ENCODE results near the gene SERPIND1.

- TF ChIP-seq CTCF (IDR thresholded peaks at IDR 0.05 in 8 of 11, conservative IDR thresholded peaks at IDR 0.05 in 3 of 11): no peak
- TF ChIP-seq POLR2AphosphoS5 (IDR thresholded peaks at IDR 0.05): peak in 1 of 3 donors; percentile 50
- TF ChIP-seq POLR2A (IDR thresholded peaks at IDR 0.05): no peak
Measured at GRCh38 chr22:20833225-20833665, 59.3 kb downstream of the SERPIND1 start.
